B cell (primary cell): ENCODE results near the gene COL1A1.

Experiments used
- EZH2 ChIP-seq: IDR thresholded peaks from 2 replicates; pipeline ENCODE4 v1.6.1; 2012; ENCODE audit warnings: borderline replicate concordance, low read depth, mild to moderate bottlenecking, moderate library complexity, low read length; ENCODE audit not compliant: insufficient read depth, poor library complexity, severe bottlenecking
- TF ChIP-seq, protein P1 (sequence below): fragments of 200-600 bp; IDR thresholded peaks from one replicate; pipeline ENCODE4 v1.8.0; 2022; ENCODE audit warnings: antibody characterized with exemption, mild to moderate bottlenecking

DNA sequence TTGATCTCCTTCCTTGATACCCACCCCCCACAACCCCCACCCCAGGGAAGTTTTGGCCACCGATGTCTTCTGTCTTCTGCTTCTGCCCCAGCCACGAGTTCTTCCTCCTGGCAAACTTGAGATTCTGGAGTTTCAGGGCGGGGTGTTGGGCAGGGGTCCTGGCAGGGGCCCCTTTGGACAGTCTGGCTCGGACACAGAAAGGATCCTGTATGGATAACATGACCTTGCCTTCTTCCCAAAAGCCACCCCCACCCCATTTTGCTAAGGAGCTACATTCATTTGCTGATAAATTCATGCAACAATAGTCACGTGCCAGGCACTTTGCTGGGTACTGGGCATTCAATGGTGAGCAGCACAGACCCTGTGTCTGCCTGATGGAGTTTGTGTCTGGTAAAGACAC lies 5.9 kb upstream of the COL1A1 start:
- TF ChIP-seq, protein P1, sequence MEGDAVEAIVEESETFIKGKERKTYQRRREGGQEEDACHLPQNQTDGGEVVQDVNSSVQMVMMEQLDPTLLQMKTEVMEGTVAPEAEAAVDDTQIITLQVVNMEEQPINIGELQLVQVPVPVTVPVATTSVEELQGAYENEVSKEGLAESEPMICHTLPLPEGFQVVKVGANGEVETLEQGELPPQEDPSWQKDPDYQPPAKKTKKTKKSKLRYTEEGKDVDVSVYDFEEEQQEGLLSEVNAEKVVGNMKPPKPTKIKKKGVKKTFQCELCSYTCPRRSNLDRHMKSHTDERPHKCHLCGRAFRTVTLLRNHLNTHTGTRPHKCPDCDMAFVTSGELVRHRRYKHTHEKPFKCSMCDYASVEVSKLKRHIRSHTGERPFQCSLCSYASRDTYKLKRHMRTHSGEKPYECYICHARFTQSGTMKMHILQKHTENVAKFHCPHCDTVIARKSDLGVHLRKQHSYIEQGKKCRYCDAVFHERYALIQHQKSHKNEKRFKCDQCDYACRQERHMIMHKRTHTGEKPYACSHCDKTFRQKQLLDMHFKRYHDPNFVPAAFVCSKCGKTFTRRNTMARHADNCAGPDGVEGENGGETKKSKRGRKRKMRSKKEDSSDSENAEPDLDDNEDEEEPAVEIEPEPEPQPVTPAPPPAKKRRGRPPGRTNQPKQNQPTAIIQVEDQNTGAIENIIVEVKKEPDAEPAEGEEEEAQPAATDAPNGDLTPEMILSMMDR = no peak
- TF ChIP-seq EZH2 = no peak
